ENCODE results near the gene COX7B.
"Not testable (repeated sequence)": the region's sequence is repeated elsewhere in the genome, so short reads cannot be mapped to it uniquely, and the experiment has no call there.

COX7B gene

GRCh38 chrX:77899081-77899828, at the start of gene COX7B:
Gene COX7B (plus strand): TSS chrX:77899468. CDS start chrX:77899554, 86 bp downstream.
- peak; percentile 58 for DNase-seq (ENCODE audit: low read depth)

GRCh38 chrX:77875372-77875771, 23.9 kb upstream of the COX7B start:
- no peak for DNase-seq (ENCODE audit: low read depth)

GRCh38 chrX:77881418-77881817, 17.9 kb upstream of the COX7B start:
- DNase-seq (ENCODE audit: low read depth), result not testable (repeated sequence)

- no peak for DNase-seq (ENCODE audit: low read depth)
These were observed 6.4 kb upstream of the COX7B start for GRCh38 chrX:77892887-77893286.

GRCh38 chrX:77893713-77894112, 5.6 kb upstream of the COX7B start:
- DNase-seq (ENCODE audit: low read depth), result no peak

GRCh38 chrX:77894921-77895886, 4.1 kb upstream of the COX7B start, which contains the start of gene MAGT1:
Gene MAGT1 (minus strand): TSS chrX:77895435. CDS start chrX:77895410, 25 bp downstream.
- DNase-seq (ENCODE audit: low read depth), result peak; percentile 80

- DNase-seq (ENCODE audit: low read depth), result no peak
These were observed 1.4 kb downstream of the COX7B start for GRCh38 chrX:77900688-77901087.

- DNase-seq (ENCODE audit: low read depth), result no peak
These were observed 2.2 kb downstream of the COX7B start for GRCh38 chrX:77901506-77901905.

- peak; percentile 84 for DNase-seq (ENCODE audit: low read depth)
These were observed 11.0 kb downstream of the COX7B start, which contains the start of gene ATP7A for GRCh38 chrX:77910108-77910840. Gene ATP7A (plus strand): TSS chrX:77910693. CDS start chrX:77971642, 60,949 bp downstream.

GRCh38 chrX:77917294-77917933, 18.1 kb downstream of the COX7B start:
- no peak for DNase-seq (ENCODE audit: low read depth)

- no peak for DNase-seq (ENCODE audit: low read depth)
These were observed 19.3 kb downstream of the COX7B start for GRCh38 chrX:77918568-77918967.

GRCh38 chrX:77919370-77919769, 20.1 kb downstream of the COX7B start:
- DNase-seq (ENCODE audit: low read depth), result not testable (repeated sequence)

- DNase-seq (ENCODE audit: low read depth), result no peak
These were observed 23.5 kb downstream of the COX7B start for GRCh38 chrX:77922787-77923186.

GRCh38 chrX:77924320-77924859, 25.1 kb downstream of the COX7B start:
- no peak for DNase-seq (ENCODE audit: low read depth)

- no peak for DNase-seq (ENCODE audit: low read depth)
These were observed 26.5 kb downstream of the COX7B start for GRCh38 chrX:77925764-77926163.

GRCh38 chrX:77930581-77930980, 31.3 kb downstream of the COX7B start:
- DNase-seq (ENCODE audit: low read depth), result no peak

- DNase-seq (ENCODE audit: low read depth), result no peak
These were observed 36.6 kb downstream of the COX7B start for GRCh38 chrX:77935886-77936285.

- DNase-seq (ENCODE audit: low read depth), result no peak
These were observed 37.0 kb downstream of the COX7B start for GRCh38 chrX:77936299-77936698.

- no peak for DNase-seq (ENCODE audit: low read depth)
These were observed 38.0 kb downstream of the COX7B start for GRCh38 chrX:77937291-77937690.

GRCh38 chrX:77938083-77938680, 38.9 kb downstream of the COX7B start:
- DNase-seq (ENCODE audit: low read depth), result no peak

- DNase-seq (ENCODE audit: low read depth), result not testable (repeated sequence)
These were observed 45.8 kb downstream of the COX7B start for GRCh38 chrX:77945031-77945430.

Measured in activated T-cell treated with anti-CD3 and anti-CD28 coated beads for 24 hours (primary cell).